Stimulated activated naive CD8-positive, alpha-beta T cell treated with anti-CD3 and anti-CD28 coated beads, Interleukin-15, Interleukin-2, amounts not matched to agents 100 U/mL and 50 U/mL, for 24 hours (primary cell): Measurements from ENCODE around the gene ZNF322.

ENCODE experiments used
- ATAC-seq: fragments of 150-1000 bp; cut with Tn5 transposase; one replicate; pipeline ENCODE4 v1.10.0; 2021
- DNase-seq: peaks from one replicate; pipeline ENCODE4 v3.0.0; 2021

The ZNF322 gene

DNA sequence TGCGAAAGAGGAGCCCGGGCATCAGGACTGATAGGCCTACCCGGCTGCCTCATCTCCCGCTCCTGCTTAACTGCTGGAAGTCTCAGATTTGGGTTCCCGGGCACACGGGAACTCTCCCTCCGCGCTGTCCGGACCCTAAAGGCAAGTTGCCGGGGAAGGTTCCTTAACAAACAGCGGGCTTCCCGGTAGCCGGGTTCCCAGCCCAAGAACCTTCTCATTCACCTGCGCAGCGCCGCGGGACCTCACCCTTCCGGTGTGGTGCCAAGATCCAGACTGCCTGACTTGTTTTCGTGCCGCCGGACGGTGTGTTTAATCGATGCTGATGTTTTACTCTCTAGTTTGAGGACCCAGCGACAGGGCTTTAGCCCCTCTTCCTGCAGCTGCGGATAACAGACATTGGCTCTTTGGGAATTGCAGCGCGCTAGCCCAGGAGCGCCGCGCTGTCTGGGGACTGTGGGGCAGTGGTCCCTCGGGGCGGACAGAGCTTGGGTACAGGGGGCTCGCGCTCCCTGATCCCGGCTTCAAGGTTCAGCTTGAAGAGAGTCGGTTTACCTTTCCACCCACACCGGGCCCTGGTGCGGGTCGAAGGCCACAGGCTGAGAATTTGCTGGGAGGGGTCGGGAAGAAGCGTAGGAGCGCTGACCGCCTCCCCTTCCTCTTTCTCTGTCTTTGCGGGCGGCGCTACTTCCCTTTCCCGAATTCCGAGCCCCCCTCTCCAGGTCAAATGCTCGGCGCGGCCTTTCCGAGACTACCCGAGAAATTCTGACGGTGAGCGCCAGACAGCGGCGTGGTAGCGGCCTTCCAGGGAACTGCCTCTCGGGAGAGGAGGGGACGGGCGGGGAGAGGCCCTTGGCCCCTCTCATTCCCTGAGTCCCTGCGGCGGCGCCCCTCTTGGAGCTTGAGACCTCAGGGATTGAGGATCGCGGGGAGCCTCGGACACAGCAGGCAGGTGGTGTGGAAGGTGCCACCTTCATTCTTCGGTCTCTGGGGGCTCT, 45.6 kb downstream of the ZNF322 start:
- ATAC-seq = no peak
- DNase-seq = no peak

DNA sequence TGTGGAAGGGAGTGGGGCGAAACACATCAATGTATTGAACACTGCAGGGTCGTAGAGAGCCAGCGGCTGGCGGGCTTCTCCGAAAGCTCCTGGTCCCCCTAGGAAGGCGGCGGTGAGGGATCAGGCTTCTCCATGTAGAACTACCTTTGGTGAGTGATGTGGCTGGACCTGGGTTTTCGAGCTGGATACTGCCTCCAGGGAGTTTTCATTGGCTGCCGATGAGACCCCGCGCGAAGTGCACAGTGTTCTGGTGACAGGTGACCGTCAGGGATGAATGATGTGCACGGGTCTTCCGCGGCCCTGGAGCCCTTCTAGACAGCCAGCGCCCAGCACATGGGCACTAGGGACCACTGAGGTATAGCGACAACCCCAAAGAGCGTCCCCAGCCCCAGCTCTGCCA, 46.3 kb downstream of the ZNF322 start:
- DNase-seq = no peak
- no peak for ATAC-seq

DNA sequence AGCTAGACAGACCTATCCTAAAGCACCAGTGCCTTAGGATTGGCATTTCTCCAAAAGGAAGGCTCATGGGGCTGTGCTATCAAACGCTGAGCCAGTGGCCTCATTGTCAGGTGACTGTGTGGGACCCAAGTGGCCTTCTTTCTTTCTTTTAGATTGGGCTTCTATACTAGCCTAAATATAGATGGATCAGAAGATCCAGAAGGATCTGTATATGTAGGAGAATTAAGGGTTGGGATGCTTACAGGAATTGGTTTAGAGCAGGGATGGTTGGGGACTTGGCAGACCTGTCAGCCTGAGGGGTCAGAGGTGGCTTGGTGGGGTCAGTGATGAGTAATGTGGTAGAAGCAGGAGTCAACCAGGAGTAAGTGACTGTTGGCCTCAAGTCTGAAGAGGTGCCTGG, 47.9 kb downstream of the ZNF322 start:
- DNase-seq (no peak), ATAC-seq (no peak)

DNA sequence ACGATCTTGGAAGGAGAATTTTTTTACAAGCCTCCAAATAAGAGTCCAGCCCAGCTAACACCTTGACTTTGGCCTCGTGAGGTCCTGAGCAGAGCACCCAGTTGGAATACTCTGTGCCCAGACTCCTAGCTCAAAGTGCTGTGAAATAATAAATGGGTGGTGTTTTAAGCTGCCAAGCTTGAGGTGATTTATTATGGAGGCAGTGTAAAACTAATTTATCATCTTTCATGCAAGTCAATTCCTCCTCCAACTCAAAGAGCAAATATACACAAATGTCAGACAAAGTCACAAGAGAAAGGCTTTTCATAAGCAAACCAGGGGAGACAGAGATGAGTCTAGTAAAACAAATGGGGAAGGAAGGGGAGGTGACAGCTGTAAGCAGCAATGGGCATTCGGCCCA, 50.1 kb downstream of the ZNF322 start:
- no peak for ATAC-seq

DNA sequence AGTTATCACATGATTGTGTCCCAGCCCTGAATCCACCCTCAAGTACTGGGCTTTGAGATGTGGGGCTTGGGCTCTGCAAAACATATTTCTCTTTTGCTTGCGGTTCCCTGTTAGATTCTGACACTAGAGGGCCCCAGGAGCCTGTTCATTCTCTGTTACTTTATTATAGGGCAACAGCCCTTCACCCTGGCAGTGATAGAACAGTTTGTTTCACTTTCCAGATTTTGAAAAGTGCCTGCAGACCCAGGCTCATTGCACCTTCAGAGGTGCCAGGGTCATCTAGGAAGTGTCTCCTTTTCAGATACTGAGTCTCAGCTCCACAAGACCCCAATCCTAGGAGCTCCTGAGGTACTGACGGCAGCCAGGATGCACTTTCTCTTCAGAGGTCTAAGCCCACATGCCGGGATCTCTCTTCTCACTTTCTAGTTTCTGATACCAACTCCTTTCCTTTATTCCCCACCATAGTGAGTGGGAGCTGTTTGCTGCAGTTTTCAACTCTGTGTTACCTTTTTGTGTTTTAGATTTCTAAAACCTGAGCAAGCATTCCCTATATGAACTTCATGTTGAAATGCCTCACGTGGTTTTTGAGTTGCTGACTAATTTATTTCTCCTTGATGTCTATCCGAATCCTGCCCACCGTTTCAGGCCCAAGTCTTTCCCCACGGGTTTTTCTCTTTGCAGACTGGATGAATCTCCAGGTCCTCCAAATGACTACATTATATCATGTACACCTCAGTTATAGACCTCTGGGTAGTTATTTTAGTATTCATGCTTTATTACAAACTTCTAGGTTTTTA, 51.9 kb downstream of the ZNF322 start:
- peak; percentile 56 for DNase-seq
- ATAC-seq = peak; percentile 89

More for the DNA sequence above, 50.1 kb downstream of the ZNF322 start:
- no peak for DNase-seq

DNA sequence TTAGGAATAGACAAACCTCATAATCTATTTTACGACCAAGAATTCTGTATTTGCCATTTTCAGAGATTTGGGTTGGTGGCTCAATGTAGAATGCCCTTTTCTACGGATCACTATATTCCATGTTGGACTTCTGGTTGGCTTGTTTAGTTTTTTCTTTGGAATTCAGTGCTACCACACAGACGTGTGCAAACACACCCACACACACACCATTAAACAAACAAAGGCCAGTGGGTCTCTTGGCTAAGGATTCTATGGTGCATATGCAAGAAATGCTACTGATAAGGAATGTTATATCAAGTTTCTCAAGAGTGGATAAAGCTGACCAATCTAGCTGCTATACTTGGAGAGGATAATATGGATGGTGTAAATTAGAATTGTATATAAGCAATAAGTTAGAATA, 54.7 kb downstream of the ZNF322 start:
- ATAC-seq = no peak
- no peak for DNase-seq

DNA sequence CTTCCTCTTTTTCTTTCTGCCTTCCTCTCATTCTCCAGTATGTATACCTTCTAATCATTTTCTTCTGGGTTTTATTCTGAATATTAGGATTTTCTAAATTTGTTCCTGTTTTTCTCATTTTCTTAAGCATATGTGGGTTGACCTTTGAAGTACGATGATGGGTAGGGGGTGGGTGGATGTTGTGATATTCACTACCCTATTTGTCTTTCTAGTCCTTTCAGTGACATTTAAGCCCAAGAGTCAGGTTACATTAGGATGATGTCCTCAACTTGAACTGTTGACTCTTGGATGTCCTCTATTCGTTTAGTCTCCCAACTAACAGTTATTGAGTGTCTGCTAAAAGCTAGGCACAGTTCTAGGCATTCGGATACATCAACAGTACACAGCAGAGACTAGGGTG, 55.5 kb downstream of the ZNF322 start:
- DNase-seq = no peak
- peak; percentile 41 for ATAC-seq

DNA sequence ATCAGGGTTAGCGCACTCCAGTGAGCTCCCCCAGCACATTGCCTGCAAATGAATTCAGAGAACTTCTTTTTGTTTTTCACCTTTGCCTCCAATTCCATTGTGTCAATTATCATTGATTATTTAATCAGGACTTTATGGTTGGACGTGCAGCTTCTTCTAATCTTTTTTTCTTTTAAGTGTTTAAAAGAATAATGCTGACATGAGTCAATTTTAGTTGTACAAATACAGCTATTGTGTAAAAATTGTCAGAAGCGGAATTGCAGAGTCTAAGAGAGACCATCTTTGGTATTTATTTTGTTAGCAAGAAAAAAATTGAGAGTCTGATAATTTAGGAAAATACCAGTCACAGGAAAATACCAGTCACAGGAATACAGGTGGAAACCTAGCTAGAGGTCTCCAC, 57.3 kb downstream of the ZNF322 start:
- no peak for DNase-seq
- ATAC-seq = no peak

DNA sequence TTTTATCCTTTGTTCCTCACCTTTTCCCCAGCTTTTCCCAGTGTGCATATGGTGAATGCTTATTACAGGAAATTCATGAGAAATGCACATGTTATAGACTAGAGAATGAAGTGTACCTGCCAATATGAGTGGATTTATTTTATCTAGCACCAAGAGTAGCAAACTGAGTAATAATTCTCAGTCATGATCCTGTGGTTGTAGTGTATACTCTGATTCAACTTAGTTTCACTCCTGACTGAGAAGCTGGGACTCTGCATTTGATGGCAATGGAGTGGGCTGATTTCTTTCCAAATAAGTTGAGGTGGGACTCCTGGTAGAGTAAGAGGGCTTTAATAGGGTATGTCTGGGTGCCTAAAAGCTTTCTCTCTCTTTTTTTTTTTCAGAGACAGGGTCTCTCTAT, 58.8 kb downstream of the ZNF322 start:
- peak; percentile 66 for ATAC-seq
- DNase-seq = no peak

DNA sequence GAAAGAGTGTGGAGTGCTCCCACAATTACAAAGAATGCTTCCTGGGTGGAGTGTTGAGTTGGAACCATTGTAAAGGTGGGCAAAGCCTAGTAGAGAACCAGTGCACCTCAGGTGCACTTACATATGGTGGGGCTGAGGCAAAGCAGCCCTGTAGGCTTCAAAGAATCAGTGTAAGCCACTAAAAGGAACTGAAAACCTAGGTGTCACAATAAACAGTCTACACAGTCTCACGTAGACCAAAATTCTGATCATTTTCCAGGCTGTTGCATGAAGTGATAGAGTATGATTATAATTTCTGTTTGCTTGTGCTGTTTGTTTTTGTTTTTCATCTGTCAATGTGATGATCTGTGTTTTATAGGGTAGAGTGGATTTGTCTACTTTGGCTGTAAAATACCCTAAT, 60.0 kb downstream of the ZNF322 start:
- ATAC-seq (no peak), DNase-seq (no peak)

DNA sequence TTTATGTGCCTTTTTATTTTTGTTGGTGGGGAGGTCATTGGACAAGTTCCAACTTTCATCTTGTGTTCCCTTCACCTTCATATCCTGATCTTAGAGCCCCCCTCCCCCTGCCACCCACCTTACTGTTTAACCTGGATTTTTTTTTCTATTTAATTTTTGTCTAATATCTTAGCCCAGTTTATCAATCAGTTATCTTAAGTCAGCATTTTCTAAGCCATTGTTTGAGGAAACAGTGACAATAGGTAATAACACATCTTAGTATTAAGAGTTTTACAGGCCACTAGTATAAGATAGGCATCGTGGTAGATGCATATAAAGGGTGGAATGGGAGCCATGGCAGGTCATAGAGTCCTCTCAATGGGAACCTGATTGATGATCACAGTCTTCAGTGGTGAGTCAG, 60.4 kb downstream of the ZNF322 start:
- ATAC-seq (no peak), DNase-seq (no peak)

DNA sequence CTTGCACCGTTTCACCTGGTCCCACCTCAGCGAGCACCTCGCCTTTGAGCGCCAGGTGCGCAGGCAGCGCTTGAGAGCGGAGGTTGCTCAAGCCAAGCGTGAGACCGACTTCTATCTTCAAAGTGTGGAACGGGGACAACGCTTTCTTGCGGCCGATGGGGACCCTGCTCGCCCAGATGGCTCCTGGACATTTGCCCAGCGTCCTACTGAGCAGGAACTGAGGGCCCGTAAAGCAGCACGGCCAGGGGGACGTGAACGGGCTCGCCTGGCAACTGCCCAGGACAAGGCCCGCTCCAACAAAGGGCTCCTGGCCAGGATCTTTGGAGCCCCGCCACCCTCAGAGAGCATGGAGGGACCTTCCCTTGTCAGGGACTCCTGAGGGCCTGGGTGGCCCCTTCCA, 61.3 kb downstream of the ZNF322 start:
- DNase-seq (no peak), ATAC-seq (no peak)

DNA sequence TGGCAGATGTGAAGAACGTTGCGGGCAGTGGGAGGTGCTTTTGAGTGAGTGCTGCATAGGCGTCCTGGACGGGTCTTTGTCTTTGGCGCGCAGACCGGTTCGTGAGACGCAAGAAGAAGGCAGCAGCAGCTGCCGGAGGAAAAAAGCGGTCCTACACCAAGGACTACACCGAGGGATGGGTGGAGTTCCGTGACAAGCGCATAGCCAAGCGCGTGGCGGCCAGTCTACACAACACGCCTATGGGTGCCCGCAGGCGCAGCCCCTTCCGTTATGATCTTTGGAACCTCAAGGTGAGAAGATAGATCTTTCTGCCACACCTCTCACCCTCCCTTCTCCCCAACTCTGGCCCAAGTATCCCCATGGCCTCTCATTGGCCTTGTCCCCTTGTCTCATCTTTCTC, 61.7 kb downstream of the ZNF322 start:
- DNase-seq (no peak), ATAC-seq (no peak)

DNA sequence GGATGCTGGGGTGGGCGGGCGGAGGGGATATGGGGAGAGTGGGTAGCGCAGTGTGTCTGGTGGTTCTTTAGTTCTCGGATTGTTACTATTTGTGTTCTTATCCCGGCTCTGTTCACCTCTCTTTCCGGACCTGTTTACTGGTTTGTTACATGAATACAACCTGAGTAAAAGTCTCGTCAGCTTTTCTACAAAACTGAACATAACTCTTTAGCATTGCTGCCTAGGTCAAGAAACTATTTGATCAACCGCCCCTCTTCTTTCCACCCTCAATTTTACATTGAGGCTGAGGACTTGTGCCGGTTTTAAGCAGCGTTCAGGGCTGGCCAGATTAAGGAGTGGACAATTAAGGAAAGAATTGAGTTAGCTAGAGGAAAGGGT, 62.2 kb downstream of the ZNF322 start:
- ATAC-seq (no peak), DNase-seq (no peak)

DNA sequence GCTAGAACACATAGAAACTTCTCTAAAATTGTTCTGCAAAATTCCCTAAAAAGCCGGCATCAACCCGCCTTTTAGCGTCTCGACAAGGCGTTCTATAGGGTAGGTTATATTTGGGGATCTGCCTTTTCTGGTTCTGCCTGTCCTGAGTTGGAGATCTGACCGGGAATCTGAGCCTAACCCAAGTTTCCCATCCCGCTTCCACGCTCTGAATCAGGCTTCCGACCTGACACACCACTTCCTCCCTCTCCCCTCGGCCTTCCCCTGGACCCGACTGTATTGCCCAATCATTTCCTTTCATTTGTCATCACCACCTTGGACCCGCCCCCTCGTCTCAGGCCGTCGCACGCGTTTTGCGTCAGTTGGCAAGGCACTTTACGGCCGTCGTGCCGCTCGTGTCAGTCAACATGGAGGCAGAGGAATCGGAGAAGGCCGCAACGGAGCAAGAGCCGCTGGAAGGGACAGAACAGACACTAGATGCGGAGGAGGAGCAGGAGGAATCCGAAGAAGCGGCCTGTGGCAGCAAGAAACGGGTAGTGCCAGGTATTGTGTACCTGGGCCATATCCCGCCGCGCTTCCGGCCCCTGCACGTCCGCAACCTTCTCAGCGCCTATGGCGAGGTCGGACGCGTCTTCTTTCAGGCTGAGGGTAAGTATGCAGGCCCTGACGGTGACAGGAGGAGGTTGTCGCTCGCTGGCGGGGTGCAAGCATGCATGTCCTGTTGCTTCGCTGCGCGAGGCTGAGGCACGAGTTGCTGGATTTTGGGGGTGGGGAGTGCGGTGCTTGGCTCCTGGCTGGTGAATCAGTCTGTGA, 62.8 kb downstream of the ZNF322 start, which contains the start of gene ABT1:
ABT1 (plus strand) TSS at position 375 of the 810 bp plus-strand sequence; CDS start at position 405, 30 bp downstream.
- ATAC-seq (peak; percentile 64), DNase-seq (peak; percentile 96)

DNA sequence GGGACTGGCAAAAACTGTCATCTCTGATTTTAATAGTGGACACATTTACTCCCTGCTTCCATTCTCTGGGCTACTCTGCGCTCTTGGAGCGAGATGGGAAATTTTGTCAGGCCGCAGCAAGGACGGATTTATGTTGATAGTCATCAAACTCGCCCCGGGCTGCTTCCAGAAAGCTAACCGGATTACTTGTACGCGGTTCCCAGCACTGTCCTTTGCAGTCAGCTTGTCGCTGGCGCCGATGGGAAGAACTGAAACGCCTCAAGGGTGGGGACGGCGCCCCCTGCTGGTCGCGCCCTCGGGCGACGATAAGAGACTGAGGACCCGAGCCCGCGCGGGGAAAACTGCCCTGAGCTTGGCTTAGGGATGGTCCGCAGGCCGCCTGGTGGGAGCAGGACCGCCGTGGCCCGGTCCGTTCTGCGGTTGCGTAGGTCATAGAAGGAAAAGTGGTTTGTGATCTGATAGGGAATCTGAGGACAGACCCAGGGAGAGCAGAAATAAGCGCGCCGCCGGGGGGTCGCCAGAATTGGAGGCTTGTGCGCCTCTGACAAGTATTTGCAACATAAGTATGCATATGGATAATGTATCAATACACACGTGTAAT, 63.8 kb downstream of the ZNF322 start:
- DNase-seq (peak; percentile 93), ATAC-seq (peak; percentile 72)

DNA sequence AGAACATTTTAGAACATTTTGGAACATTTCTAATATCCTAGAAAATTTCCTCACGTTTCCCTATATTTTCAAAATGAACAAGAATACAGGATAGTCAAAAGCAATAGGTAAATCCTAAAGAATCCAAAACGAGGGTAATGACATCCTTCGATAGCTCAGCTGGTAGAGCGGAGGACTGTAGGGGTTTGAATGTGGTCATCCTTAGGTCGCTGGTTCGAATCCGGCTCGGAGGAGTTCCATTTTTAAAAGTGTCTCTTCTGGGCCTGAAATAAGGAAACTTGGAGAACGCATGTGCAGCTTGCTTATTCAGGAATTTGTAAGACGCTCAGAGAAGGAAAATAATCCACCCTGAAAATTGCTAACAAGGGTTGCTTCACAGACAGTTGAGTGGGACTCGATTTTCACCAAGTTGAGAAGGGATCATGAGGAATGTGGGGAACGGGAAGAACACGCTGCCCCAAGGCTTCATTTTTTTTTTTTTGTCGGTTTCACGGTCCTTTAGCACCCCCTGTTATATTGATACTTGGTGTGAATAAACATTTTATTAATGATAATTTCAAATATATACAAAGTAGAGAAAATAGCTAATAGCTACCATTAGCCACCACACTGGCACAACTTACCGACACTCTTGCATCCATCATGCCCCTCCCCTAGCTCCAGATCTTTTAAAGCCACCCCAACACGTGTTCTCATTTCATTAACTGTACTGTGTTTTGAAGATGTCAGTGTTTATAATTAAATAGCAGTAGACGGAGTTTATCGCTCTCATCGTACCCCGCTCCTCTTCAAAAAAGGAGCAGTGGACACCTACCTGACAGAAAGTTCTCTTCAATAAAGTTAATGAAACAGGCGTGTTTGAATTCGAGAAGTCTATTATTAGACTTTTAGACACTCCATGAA, 64.6 kb downstream of the ZNF322 start:
- ATAC-seq (peak; percentile 37), DNase-seq (peak; percentile 70)

DNA sequence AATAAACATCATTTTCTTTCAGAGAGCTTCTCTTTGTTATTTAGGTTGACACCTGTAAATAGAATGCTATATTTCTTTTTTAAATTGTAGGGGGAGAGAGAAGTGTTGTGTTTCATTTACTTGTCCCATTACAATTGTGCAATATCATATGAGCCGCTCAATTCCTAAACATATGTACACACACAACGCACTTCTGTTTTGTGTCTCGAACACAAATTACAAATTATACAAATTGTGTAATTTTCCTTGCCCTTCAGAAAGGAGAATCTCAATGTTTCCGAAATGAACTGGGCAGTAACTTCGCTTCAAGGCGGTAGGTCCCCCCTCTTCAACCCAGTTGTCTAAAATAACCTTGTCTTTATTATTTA, 65.4 kb downstream of the ZNF322 start:
- DNase-seq (no peak), ATAC-seq (no peak)

DNA sequence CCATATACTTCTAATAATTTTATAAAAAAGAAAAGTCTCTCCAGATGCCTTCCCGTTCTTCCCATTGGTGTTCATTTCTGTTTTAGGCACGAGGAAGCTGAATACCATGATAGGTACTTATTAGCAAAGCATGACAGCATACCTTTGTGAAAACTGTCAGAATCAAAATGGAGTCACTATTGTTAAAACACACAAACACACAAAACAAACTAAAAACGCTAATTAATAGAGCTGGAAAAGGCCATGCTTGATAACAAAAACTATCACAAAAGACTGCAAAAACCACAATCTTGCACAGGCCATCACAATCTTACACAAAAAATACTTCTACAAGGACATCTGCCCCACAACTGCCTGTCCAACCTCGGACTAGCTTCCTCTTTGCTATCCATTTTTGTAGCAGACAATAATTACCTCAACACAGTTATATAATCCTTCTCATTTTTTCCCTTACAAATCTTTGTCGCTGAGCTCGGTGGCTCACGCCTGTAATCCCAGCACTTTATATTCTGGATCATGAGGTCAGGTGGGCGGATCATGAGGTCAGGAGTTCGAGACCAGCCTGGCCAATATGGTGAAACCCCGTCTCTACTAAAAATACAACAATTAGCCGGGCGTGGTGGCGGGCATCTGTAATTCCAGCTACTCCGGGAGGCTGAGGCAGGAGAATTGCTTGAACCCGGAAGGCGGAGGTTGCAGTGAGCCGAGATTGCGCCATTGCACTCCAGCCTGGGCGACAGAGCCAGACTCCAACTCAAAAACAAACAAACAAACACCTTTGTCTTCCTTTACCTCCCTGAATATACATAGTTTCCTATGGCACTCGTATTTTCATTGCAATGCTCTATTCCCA, 66.0 kb downstream of the ZNF322 start:
- no peak for DNase-seq
- no peak for ATAC-seq

DNA sequence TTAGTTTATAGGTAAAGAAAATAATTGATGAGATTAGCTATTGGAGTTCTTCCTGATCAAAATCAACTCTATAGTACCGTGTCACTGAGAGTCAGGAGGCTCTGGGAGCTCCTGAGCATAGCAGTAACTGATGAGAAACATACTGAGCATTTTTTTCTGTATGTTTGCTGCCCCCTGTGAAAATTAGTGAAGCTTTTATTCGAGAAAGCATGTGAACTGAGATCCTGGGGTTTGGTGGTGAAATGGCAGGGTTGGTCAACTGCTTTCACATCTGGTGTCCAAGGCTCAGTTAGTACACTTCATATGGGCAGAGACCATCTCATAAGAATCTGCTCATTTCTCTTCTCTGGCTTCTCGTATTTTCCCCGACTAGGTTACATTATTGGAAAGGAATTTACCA, 66.9 kb downstream of the ZNF322 start:
- DNase-seq (no peak), ATAC-seq (no peak)
